Measurements from ENCODE around the gene IL4.

The IL4 gene

DNA sequence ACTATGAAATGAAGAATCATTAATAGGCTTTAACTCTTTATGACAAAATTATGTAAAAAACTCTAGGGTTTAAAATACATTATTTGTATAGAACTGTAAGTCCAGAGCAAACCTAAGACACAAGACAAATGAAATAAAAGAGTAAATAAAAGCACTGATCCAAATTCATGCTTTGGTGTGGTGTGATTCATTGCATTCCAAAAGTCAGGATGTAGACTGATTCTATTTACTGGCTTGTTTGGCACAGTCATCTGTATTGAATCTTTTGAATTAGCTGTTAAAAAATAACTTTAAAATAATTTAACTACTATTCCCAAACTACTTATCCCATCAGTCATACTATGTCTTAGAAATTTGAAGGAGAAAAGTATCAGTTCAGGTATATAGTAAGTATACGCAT, 31.1 kb downstream of the IL4 start:
- DNase-seq = no peak

DNA sequence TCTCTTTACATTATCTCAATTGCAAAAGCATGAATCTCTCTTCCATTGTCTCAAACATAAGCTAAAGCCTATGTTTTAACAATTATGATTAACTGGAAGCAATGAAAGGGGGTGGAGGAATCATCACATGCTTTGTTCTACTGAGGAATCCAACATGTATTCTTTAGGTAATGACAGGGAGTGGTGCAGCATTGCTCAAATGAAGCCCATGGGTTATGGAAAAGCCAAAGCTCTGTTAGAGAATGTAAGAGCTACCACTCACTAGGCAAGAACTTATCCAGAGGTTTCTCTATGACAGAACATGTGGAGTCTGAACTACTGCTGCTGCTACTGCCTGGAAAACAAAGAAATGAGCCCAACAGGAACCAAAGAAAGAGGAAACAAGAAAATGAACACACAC, 34.9 kb downstream of the IL4 start:
- no peak for DNase-seq

DNA sequence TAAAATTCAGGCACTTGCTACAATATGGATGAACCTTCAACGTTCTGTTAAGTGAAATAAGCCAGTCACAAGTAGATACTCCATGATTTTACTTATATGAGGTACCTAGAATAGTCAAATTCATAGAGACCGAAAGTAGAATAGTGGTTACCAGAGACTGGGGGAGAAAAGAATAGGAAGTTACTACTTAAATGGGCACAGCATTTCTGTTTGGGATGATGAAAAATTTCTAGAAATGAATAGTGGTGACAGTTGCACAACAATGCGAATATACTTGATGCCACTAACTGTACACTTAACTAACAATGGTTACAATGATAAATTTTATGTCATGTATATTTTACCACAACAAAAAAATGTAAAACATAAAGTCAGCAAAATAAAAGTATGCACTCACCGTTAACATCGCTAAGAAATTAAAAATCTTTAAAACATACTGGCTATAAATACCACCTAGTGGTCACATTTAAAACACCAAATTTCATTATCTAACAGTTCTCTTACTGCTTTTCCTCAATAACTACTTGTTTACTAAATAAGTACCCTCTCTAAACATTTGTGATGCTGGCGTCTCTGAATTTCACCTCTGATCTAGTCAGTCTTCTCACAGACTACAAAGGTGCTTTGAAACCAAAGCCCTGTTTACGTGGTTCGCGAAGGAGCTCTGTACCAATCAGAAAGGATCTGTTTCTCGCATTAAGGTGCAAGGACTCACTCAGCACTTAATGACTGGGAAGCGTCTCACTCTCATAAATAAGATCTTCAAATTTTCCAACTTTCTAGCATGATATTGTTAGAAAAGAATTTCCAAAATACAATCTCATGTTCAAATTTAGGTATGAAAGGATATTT, 40.9 kb downstream of the IL4 start:
- no peak for DNase-seq

DNA sequence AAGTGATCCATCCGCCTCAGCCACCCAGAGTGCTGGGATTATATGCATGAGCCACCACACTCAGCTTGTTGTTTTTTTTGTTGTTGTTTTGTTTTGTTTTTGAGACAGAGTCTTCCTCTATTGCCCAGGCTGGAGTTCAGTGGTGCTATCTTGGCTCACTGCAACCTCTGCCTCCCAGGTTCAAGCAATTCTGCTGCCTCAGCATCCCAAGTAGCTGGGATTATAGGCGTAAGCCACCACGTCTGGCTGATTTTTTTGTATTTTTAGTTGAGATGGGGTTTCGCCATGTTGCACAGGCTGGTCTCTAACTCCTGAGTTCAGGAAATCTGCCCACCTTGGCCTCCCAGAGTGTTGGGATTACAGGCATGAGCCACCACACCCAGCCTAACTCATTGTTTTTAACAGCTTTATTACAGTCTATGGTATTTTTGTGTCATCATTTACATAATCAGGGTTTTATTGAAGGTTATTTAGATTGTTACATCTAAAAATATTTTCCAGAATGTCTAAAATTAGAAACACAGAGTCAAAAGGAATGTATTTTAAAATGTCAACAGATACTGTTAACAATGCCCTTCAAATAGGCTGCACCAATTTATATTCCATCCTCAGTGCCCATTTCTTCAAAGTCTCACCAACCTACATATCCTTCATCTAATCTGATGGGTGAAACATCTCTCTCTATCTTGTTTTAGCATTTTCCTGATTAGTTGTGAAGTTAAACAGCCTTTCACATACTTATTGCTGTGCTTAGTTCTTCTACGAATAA, 44.9 kb downstream of the IL4 start:
- no peak for DNase-seq

DNA sequence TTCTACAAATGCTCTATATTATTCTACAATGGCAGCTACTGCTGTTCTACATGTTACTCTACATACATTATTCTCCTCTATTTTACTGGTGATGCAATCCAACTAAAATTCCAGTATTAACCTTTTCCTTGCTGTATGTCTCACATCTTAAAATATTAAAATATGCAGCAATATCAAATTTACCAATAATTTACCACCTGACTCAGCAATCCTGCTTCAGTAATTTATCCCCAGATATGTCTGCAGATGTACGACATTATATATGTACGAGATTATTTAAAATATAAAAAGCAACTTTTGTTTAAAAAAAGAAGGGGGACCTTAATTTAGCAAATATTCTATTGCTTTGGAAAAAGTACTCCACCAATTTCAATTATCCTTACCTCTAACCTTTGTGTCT, 52.0 kb downstream of the IL4 start:
- no peak for DNase-seq

DNA sequence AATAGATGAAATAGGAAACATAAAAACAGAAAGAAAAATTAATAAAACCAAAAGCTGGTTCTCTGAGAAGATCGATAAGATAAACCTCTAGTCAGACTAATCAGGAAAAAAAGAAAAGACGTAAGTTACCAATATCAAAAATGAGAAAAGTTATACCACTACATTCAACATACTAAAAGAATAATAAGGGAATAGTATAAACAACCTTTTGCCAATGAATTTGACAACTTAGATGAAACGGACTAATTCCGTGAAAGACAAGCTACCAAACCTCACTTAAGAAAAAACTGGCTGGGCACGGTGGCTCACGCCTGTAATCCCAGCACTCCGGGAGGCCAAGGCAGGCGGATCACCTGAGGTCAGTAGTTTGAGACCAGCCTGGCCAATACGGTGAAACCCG, 56.1 kb downstream of the IL4 start:
- no peak for DNase-seq
